DOHH2 (cell line): ENCODE measurements around the gene GATAD2B.

Source experiments
- H3F3A ChIP-seq: fragments of 200-600 bp; sonication (generic), shearing (Covaris generic); 2 replicates; pipeline ENCODE4 v1.6.0; 2016; ENCODE audit warnings: antibody characterized with exemption, mild to moderate bottlenecking; ENCODE audit not compliant: control insufficient read depth, insufficient read depth
- H3K27ac ChIP-seq: fragments of 200-600 bp; sonication (generic); 2 replicates; pipeline ENCODE4 v1.5.1; 2014; ENCODE audit warnings: low read depth, mild to moderate bottlenecking, low read length, moderate library complexity
- H3K27me3 ChIP-seq: fragments of 200-600 bp; sonication (generic); 2 replicates; pipeline ENCODE4 v1.6.1; 2014; ENCODE audit warnings: mild to moderate bottlenecking, low read length, mixed read lengths; ENCODE audit not compliant: control insufficient read depth
- H3K36me3 ChIP-seq: fragments of 200-600 bp; sonication (generic); 2 replicates; pipeline ENCODE4 v1.6.1; 2014; ENCODE audit warnings: mild to moderate bottlenecking, low read length, moderate library complexity, mixed read lengths; ENCODE audit not compliant: control insufficient read depth
- H3K4me1 ChIP-seq: fragments of 200-600 bp; sonication (generic); 2 replicates; pipeline ENCODE4 v1.6.1; 2014; ENCODE audit warnings: mild to moderate bottlenecking, low read length, mixed read lengths; ENCODE audit not compliant: control insufficient read depth
- H3K4me2 ChIP-seq: fragments of 200-600 bp; sonication (generic); 2 replicates; pipeline ENCODE4 v1.6.0; 2014; ENCODE audit warnings: mild to moderate bottlenecking, low read length, moderate library complexity
- H3K4me3 ChIP-seq: fragments of 200-600 bp; sonication (generic); 2 replicates; pipeline ENCODE4 v1.5.1; 2014; ENCODE audit warnings: mild to moderate bottlenecking, low read length, mixed read lengths
- H3K79me2 ChIP-seq: fragments of 200-600 bp; sonication (generic); 2 replicates; pipeline ENCODE4 v1.6.1; 2014; ENCODE audit warnings: mild to moderate bottlenecking, low read length, mixed read lengths; ENCODE audit not compliant: control insufficient read depth
- H3K9me2 ChIP-seq: fragments of 200-600 bp; sonication (generic); replicated peaks from 2 replicates; pipeline ENCODE4 v1.6.1; 2014; ENCODE audit warnings: mild to moderate bottlenecking, low read length, mixed read lengths; ENCODE audit not compliant: control insufficient read depth
- H3K9me3 ChIP-seq: fragments of 200-600 bp; sonication (generic); 2 replicates; pipeline ENCODE4 v1.6.1; 2014; ENCODE audit warnings: antibody characterized with exemption, low read length, mixed read lengths; ENCODE audit not compliant: control insufficient read depth, insufficient read depth
- H4K20me1 ChIP-seq: fragments of 200-600 bp; sonication (generic); 2 replicates; pipeline ENCODE4 v1.6.0; 2014; ENCODE audit warnings: low read depth, mild to moderate bottlenecking, antibody characterized with exemption, low read length, moderate library complexity; ENCODE audit not compliant: control insufficient read depth, insufficient read depth
- CTCF ChIP-seq: fragments of 200-600 bp; sonication (generic); IDR thresholded peaks from one replicate; pipeline ENCODE4 v1.5.1; 2014; ENCODE audit warnings: antibody characterized with exemption, mild to moderate bottlenecking, low read depth, low read length; ENCODE audit not compliant: poor library complexity, severe bottlenecking
- EZH2phosphoT487 ChIP-seq: fragments of 200-600 bp; sonication (generic); IDR thresholded peaks from 2 replicates; pipeline ENCODE4 v1.6.1; 2017; ENCODE audit warnings: borderline replicate concordance, mild to moderate bottlenecking, antibody characterized with exemption, low read length, moderate library complexity, mixed read lengths

The GATAD2B gene

GRCh38 chr1:153780551-153780950 lies 142.2 kb downstream of the GATAD2B start:
- peaks cover 5% of the 10 kb centered on the region; the same call in 1 of the 2 replicates for H3F3A ChIP-seq
- TF ChIP-seq EZH2phosphoT487 (no peak), CTCF (no peak)
- no peaks in the 10 kb centered on the region for H3K36me3 ChIP-seq
- H3K4me3 ChIP-seq, result no peak overlapping the region
- H3K9me3 ChIP-seq, result no peaks in the 10 kb centered on the region
- no peak overlapping the region for H3K27ac ChIP-seq
- H4K20me1 ChIP-seq, result no peaks in the 10 kb centered on the region
- no peak overlapping the region for H3K4me2 ChIP-seq
- no peaks in the 10 kb centered on the region for H3K9me2 ChIP-seq
- H3K27me3 ChIP-seq, result no peaks in the 10 kb centered on the region
- peaks cover 23% of the 10 kb centered on the region for H3K4me1 ChIP-seq
- no peaks in the 10 kb centered on the region for H3K79me2 ChIP-seq

GRCh38 chr1:153779781-153780541 lies 142.8 kb downstream of the GATAD2B start:
- H3K27ac ChIP-seq, result no peak overlapping the region
- H3K4me2 ChIP-seq, result no peak overlapping the region
- H4K20me1 ChIP-seq, result no peaks in the 10 kb centered on the region
- H3K4me3 ChIP-seq, result no peak overlapping the region
- no peaks in the 10 kb centered on the region for H3K36me3 ChIP-seq
- H3K4me1 ChIP-seq, result peaks cover 23% of the 10 kb centered on the region
- no peaks in the 10 kb centered on the region for H3K9me2 ChIP-seq
- no peaks in the 10 kb centered on the region for H3K27me3 ChIP-seq
- no peaks in the 10 kb centered on the region for H3K9me3 ChIP-seq
- H3F3A ChIP-seq, result no peaks in the 10 kb centered on the region
- no peaks in the 10 kb centered on the region for H3K79me2 ChIP-seq
- TF ChIP-seq CTCF (no peak), EZH2phosphoT487 (no peak)

GRCh38 chr1:153778824-153779519 lies 143.8 kb downstream of the GATAD2B start:
- Histone ChIP-seq H3K4me2 (no peak overlapping the region), H3K9me2 (no peaks in the 10 kb centered on the region), H3K36me3 (peaks cover 6% of the 10 kb centered on the region), H3F3A (peaks cover 8% of the 10 kb centered on the region; the same call in 1 of the 2 replicates), H4K20me1 (no peaks in the 10 kb centered on the region), H3K4me1 (peaks cover 24% of the 10 kb centered on the region), H3K4me3 (no peak overlapping the region), H3K27ac (no peak overlapping the region), H3K9me3 (no peaks in the 10 kb centered on the region), H3K27me3 (no peaks in the 10 kb centered on the region), H3K79me2 (no peaks in the 10 kb centered on the region)
- TF ChIP-seq EZH2phosphoT487 (no peak), CTCF (no peak)
